ENCODE results near the gene POM121C. TPM values are rescaled to one million over a fixed set of nuclear protein-coding genes. Genes with fewer than 3 reads are reported as not detected.
"Not testable (repeated sequence)": the region's sequence is repeated elsewhere in the genome, so short reads cannot be mapped to it uniquely, and the experiment has no call there.

The POM121C gene
- total RNA-seq, 1 donor from 2014 or later = 87.7 TPM

- intact Hi-C loops (cut with micrococcal nuclease); H3K36me3 Mint-ChIP-seq (ENCODE audit: low read depth); H3K4me3 Mint-ChIP-seq (ENCODE audit: low read depth); H3K4me1 Mint-ChIP-seq (ENCODE audit: low read depth); H3K27ac Mint-ChIP-seq; DNase-seq (ENCODE audit: low spot score); H3K9me3 Mint-ChIP-seq; H3K27me3 Mint-ChIP-seq (ENCODE audit: low read depth): not testable (repeated sequence)
Observed at GRCh38 chr7:75398771-75399700, 87.1 kb downstream of the POM121C start.

- H3K27ac Mint-ChIP-seq; H3K27me3 Mint-ChIP-seq (ENCODE audit: low read depth); H3K36me3 Mint-ChIP-seq (ENCODE audit: low read depth); H3K4me1 Mint-ChIP-seq (ENCODE audit: low read depth); H3K4me3 Mint-ChIP-seq (ENCODE audit: low read depth); intact Hi-C loops (cut with micrococcal nuclease); H3K9me3 Mint-ChIP-seq; DNase-seq (ENCODE audit: low spot score): not testable (repeated sequence)
Observed at GRCh38 chr7:75397865-75398264, 88.2 kb downstream of the POM121C start.

GRCh38 chr7:75395329-75395728 is 90.8 kb downstream of the POM121C start, which contains the start of gene TRIM73:
Gene TRIM73, plus strand, starts transcription at chr7:75395629. Its CDS starts 3,305 bp downstream, at chr7:75398934.
- H3K36me3 Mint-ChIP-seq (ENCODE audit: low read depth); H3K27me3 Mint-ChIP-seq (ENCODE audit: low read depth); H3K9me3 Mint-ChIP-seq; intact Hi-C loops (cut with micrococcal nuclease); H3K27ac Mint-ChIP-seq; DNase-seq (ENCODE audit: low spot score); H3K4me3 Mint-ChIP-seq (ENCODE audit: low read depth); H3K4me1 Mint-ChIP-seq (ENCODE audit: low read depth): not testable (repeated sequence)

GRCh38 chr7:75393194-75393593 is 92.9 kb downstream of the POM121C start:
- H3K27ac Mint-ChIP-seq; intact Hi-C loops (cut with micrococcal nuclease); DNase-seq (ENCODE audit: low spot score); H3K36me3 Mint-ChIP-seq (ENCODE audit: low read depth); H3K4me3 Mint-ChIP-seq (ENCODE audit: low read depth); H3K27me3 Mint-ChIP-seq (ENCODE audit: low read depth); H3K9me3 Mint-ChIP-seq; H3K4me1 Mint-ChIP-seq (ENCODE audit: low read depth): not testable (repeated sequence)

GRCh38 chr7:75374519-75375317 is 111.4 kb downstream of the POM121C start:
- H3K4me1 Mint-ChIP-seq (ENCODE audit: low read depth); H3K4me3 Mint-ChIP-seq (ENCODE audit: low read depth); H3K9me3 Mint-ChIP-seq; H3K27ac Mint-ChIP-seq; H3K36me3 Mint-ChIP-seq (ENCODE audit: low read depth); DNase-seq (ENCODE audit: low spot score); intact Hi-C loops (cut with micrococcal nuclease); H3K27me3 Mint-ChIP-seq (ENCODE audit: low read depth): not testable (repeated sequence)

GRCh38 chr7:75374144-75374518 is 112.0 kb downstream of the POM121C start:
- H3K27me3 Mint-ChIP-seq (ENCODE audit: low read depth); DNase-seq (ENCODE audit: low spot score); H3K27ac Mint-ChIP-seq; H3K4me3 Mint-ChIP-seq (ENCODE audit: low read depth); intact Hi-C loops (cut with micrococcal nuclease); H3K4me1 Mint-ChIP-seq (ENCODE audit: low read depth); H3K9me3 Mint-ChIP-seq; H3K36me3 Mint-ChIP-seq (ENCODE audit: low read depth): not testable (repeated sequence)

- H3K27me3 Mint-ChIP-seq (ENCODE audit: low read depth); H3K4me1 Mint-ChIP-seq (ENCODE audit: low read depth); H3K27ac Mint-ChIP-seq; DNase-seq (ENCODE audit: low spot score); H3K36me3 Mint-ChIP-seq (ENCODE audit: low read depth); intact Hi-C loops (cut with micrococcal nuclease); H3K4me3 Mint-ChIP-seq (ENCODE audit: low read depth); H3K9me3 Mint-ChIP-seq: not testable (repeated sequence)
Observed at GRCh38 chr7:75367313-75367712, 118.8 kb downstream of the POM121C start.

Other genes starting within 250 kb of the POM121C start
- gene TRIM73, start 90.7 kb downstream of the POM121C start, total RNA-seq = 5.7 and 6.4 TPM in 2 replicates
- not detected in 2 replicates for gene SPDYE5, start 6.0 kb upstream of the POM121C start, total RNA-seq

Measured in activated T-helper 2 cell treated with anti-CD3 and anti-CD28 coated beads, Interferon-gamma antibody, Interleukin-2, Interleukin-4, amounts not matched to agents 10 μg/mL and 5 μg/mL and 100 μg/mL, durations not matched to agents 14 hours and 24 hours and 36 hours (primary cell).